A673 (cell line): ENCODE measurements around the gene GAPDH. TPM values are rescaled to one million over a fixed set of nuclear protein-coding genes. Genes with fewer than 3 reads are reported as not detected.
"Not testable (repeated sequence)": the region's sequence is repeated elsewhere in the genome, so short reads cannot be mapped to it uniquely, and the experiment has no call there.

Experiments used
- BruUV-seq: library from RNA; stranded (reverse); fragments of 400-500 nt; replicated peaks from 2 replicates; lab custom pipeline; 2021; lab: Mats Ljungman, UMichigan
- CTCF ChIA-PET: fragments of 300-600 bp; sonication (Branson Sonifier 250); formaldehyde crosslinking; loops from one replicate; lab custom pipeline; 2022; ENCODE audit warnings: antibody characterized with exemption; lab: Charles Lee
- POLR2A ChIA-PET: fragments of 300-600 bp; sonication (Branson Sonifier 250); formaldehyde crosslinking; loops from one replicate; lab custom pipeline; 2022; ENCODE audit warnings: antibody characterized with exemption; ENCODE audit not compliant: low non-redundant PET; lab: Charles Lee
- DNase-seq: peaks from one replicate; pipeline ENCODE4 v3.0.0-alpha.2; 2015; ENCODE audit warnings: low spot score
- H3K27ac ChIP-seq: fragments of 200-600 bp; sonication (generic); 2 replicates; pipeline ENCODE4 v1.5.1; 2016; ENCODE audit warnings: mixed run types, low read depth, mild to moderate bottlenecking, mixed read lengths, antibody characterized with exemption, low read length; ENCODE audit not compliant: poor library complexity, severe bottlenecking
- H3K27me3 ChIP-seq: fragments of 200-600 bp; sonication (generic); replicated peaks from 2 replicates; pipeline ENCODE4 v1.6.1; 2017; ENCODE audit warnings: mixed run types, low read depth, mild to moderate bottlenecking, mixed read lengths, antibody characterized with exemption, low read length; ENCODE audit not compliant: insufficient read depth, poor library complexity
- H3K36me3 ChIP-seq: fragments of 200-600 bp; sonication (generic); 2 replicates; pipeline ENCODE4 v1.6.1; 2016; ENCODE audit warnings: mixed run types, mild to moderate bottlenecking, mixed read lengths, antibody characterized with exemption, low read length; ENCODE audit not compliant: insufficient read depth, poor library complexity, severe bottlenecking
- H3K4me1 ChIP-seq: fragments of 200-600 bp; sonication (generic); 2 replicates; pipeline ENCODE4 v1.6.1; 2017; ENCODE audit warnings: mixed run types, mild to moderate bottlenecking, mixed read lengths, antibody characterized with exemption, low read length; ENCODE audit not compliant: insufficient read depth, poor library complexity, severe bottlenecking
- H3K4me3 ChIP-seq: fragments of 200-600 bp; sonication (generic); 2 replicates; pipeline ENCODE4 v1.5.1; 2016; ENCODE audit warnings: low read depth, mixed run types, mild to moderate bottlenecking, mixed read lengths, low read length; ENCODE audit not compliant: poor library complexity, severe bottlenecking
- H3K9me3 ChIP-seq: fragments of 200-600 bp; sonication (generic); 2 replicates; pipeline ENCODE4 v1.6.1; 2016; ENCODE audit warnings: mixed run types, low read depth, mild to moderate bottlenecking, mixed read lengths, antibody characterized with exemption, low read length; ENCODE audit not compliant: poor library complexity, severe bottlenecking
- EZH2 ChIP-seq: fragments of 200-600 bp; sonication (generic); IDR thresholded peaks from 2 replicates; pipeline ENCODE4 v1.6.1; 2017; ENCODE audit warnings: borderline replicate concordance, low read depth, mild to moderate bottlenecking, mixed read lengths, antibody characterized with exemption, low read length; ENCODE audit not compliant: poor library complexity, severe bottlenecking
- intact Hi-C: fragments of 100-400 bp; cut with micrococcal nuclease; formaldehyde crosslinking; loops from one replicate; pipeline ENCODE4 v1.10.0; 2022; ENCODE audit not compliant: unreplicated experiment
- total RNA-seq: library from RNA; stranded (reverse); gene quantifications from 2 replicates; pipeline ENCODE4 v1.2.3, GENCODE V29; 2021
- TF ChIP-seq, protein P1 (sequence below): fragments of 300-800, 200-600 bp; sonication (generic); conservative IDR thresholded peaks from 2 replicates; pipeline ENCODE4 v1.5.1; 2017; ENCODE audit warnings: low read depth, mild to moderate bottlenecking, antibody characterized with exemption, low read length, moderate library complexity, mixed read lengths

GAPDH gene
- total RNA-seq, 1 experiment from 2014 or later: 5,657 TPM

DNA sequence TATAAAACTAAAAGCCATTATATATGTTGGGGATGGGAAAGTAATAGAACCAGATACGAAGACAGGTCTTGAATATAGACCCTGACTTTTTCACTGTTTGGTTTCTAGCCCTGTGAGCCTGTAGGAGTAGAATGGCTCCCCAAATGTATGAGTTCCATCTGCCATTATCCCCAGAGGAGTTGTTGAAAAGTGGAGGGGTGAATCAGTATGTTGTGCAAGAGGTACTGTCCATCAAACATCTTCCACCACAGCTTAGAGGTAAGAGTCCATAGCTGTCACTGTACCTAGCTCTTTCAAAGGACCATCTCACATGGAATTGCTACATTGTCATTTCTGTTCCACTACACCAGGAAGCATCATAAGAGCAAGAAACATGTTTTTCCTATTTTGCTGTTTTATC lies 39.3 kb upstream of the GAPDH start:
- intact Hi-C loops: no loop called here
- Histone ChIP-seq H3K4me3 (peak overlapping the region; percentile 86), H3K4me1 (peaks cover 18% of the 10 kb centered on the region), H3K9me3 (no peaks in the 10 kb centered on the region), H3K36me3 (peaks cover 46% of the 10 kb centered on the region), H3K27ac (peak overlapping the region; percentile 97), H3K27me3 (no peaks in the 10 kb centered on the region)
- TF ChIP-seq, protein P1, sequence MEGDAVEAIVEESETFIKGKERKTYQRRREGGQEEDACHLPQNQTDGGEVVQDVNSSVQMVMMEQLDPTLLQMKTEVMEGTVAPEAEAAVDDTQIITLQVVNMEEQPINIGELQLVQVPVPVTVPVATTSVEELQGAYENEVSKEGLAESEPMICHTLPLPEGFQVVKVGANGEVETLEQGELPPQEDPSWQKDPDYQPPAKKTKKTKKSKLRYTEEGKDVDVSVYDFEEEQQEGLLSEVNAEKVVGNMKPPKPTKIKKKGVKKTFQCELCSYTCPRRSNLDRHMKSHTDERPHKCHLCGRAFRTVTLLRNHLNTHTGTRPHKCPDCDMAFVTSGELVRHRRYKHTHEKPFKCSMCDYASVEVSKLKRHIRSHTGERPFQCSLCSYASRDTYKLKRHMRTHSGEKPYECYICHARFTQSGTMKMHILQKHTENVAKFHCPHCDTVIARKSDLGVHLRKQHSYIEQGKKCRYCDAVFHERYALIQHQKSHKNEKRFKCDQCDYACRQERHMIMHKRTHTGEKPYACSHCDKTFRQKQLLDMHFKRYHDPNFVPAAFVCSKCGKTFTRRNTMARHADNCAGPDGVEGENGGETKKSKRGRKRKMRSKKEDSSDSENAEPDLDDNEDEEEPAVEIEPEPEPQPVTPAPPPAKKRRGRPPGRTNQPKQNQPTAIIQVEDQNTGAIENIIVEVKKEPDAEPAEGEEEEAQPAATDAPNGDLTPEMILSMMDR: no peak
- TF ChIP-seq EZH2: no peak
- no TSS peak for BruUV-seq
- POLR2A ChIA-PET: interaction anchor here (1.0 kb wide), 1 partner anchor 20 kb away, joined by 3 read pairs; no protein-coding TSS in a partner anchor
- CTCF ChIA-PET: no interaction called here
- peak; percentile 22 for DNase-seq

GRCh38 chr12:6497291-6497690 lies 37.0 kb upstream of the GAPDH start:
- H3K4me3 ChIP-seq, BruUV-seq, H3K9me3 ChIP-seq, H3K27ac ChIP-seq, CTCF ChIA-PET, H3K27me3 ChIP-seq, intact Hi-C loops, DNase-seq: not testable (repeated sequence)
- Histone ChIP-seq H3K4me1 (peaks cover 17% of the 10 kb centered on the region), H3K36me3 (peaks cover 44% of the 10 kb centered on the region)
- POLR2A ChIA-PET: interaction anchor here (0.6 kb wide), 1 partner anchor 147 kb away, joined by 4 read pairs; no protein-coding TSS in a partner anchor

- Histone ChIP-seq H3K36me3 (peaks cover 60% of the 10 kb centered on the region), H3K27ac (peak overlapping the region; percentile 24), H3K4me3 (no peak overlapping the region), H3K27me3 (no peaks in the 10 kb centered on the region), H3K4me1 (peaks cover 9% of the 10 kb centered on the region), H3K9me3 (no peaks in the 10 kb centered on the region)
- no TSS peak for BruUV-seq
- intact Hi-C loops: no loop called here
- ChIA-PET CTCF (interaction anchor here (0.7 kb wide), 1 partner anchor 19 kb away, joined by 7 read pairs; no protein-coding TSS in a partner anchor), POLR2A (interaction anchor here (0.7 kb wide), 1 partner anchor 15 kb away, joined by 8 read pairs; no protein-coding TSS in a partner anchor)
- peak; percentile 70 for DNase-seq
- TF ChIP-seq EZH2: no peak
- TF ChIP-seq, protein P1: no peak
Observed at GRCh38 chr12:6500466-6500865, 33.9 kb upstream of the GAPDH start.
